Endodermal cell (in vitro differentiated cells): Measurements from ENCODE around the gene WNT7B. TPM values are rescaled to one million over a fixed set of nuclear protein-coding genes. Genes with fewer than 3 reads are reported as not detected.
A peak's percentile ranks its signal among the peaks of the same experiment; 100 is the strongest.

Experiments
- DNase-seq: peaks from one replicate; pipeline ENCODE4 v3.0.0-alpha.2; 2017
- H3K27ac ChIP-seq: 2 replicates; pipeline ENCODE4 v1.5.1; 2013; ENCODE audit warnings: mild to moderate bottlenecking, low read depth, low read length, moderate library complexity
- H3K27me3 ChIP-seq: 2 replicates; pipeline ENCODE4 v1.6.1; 2013; ENCODE audit warnings: mild to moderate bottlenecking, low read length, moderate library complexity; ENCODE audit not compliant: insufficient read depth, control insufficient read depth, poor library complexity, severe bottlenecking
- H3K36me3 ChIP-seq: 2 replicates; pipeline ENCODE4 v1.7.0; 2013; ENCODE audit warnings: mild to moderate bottlenecking, low read length, moderate library complexity; ENCODE audit not compliant: control insufficient read depth, insufficient read depth
- H3K4me1 ChIP-seq: one replicate; pipeline ENCODE4 v1.7.0; 2013; ENCODE audit warnings: low read length; ENCODE audit not compliant: control insufficient read depth, insufficient read depth
- H3K4me3 ChIP-seq: 2 replicates; pipeline ENCODE4 v1.5.1; 2013; ENCODE audit warnings: mild to moderate bottlenecking, low read length, moderate library complexity
- H3K9ac ChIP-seq: 2 replicates; pipeline ENCODE4 v1.6.1; 2013; ENCODE audit warnings: mild to moderate bottlenecking, low read length, moderate library complexity; ENCODE audit not compliant: poor library complexity, severe bottlenecking; ENCODE audit errors: extremely low read depth
- H3K9me3 ChIP-seq: 2 replicates; pipeline ENCODE4 v1.6.1; 2013; ENCODE audit warnings: mild to moderate bottlenecking, low read length, moderate library complexity; ENCODE audit not compliant: control insufficient read depth
- H3K27ac Mint-ChIP-seq: 2 replicates; pipeline ENCODE4 v1.8.0; 2020; ENCODE audit warnings: mixed read lengths
- H3K27me3 Mint-ChIP-seq: 2 replicates; pipeline ENCODE4 v1.8.0; 2021; ENCODE audit warnings: mild to moderate bottlenecking, mixed read lengths; ENCODE audit not compliant: insufficient read depth
- H3K36me3 Mint-ChIP-seq: 2 replicates; pipeline ENCODE4 v1.8.0; 2020; ENCODE audit warnings: low read depth, mixed read lengths
- H3K4me1 Mint-ChIP-seq: 2 replicates; pipeline ENCODE4 v1.8.0; 2020; ENCODE audit warnings: mixed read lengths
- H3K4me3 Mint-ChIP-seq: 2 replicates; pipeline ENCODE4 v1.8.0; 2020; ENCODE audit warnings: mild to moderate bottlenecking, moderate library complexity, mixed read lengths
- H3K9me3 Mint-ChIP-seq: 2 replicates; pipeline ENCODE4 v1.8.0; 2020; ENCODE audit warnings: mild to moderate bottlenecking, mixed read lengths
- WGBS, 2 experiments: methylation state at CpG; one replicate each; pipeline versions ENCODE4 v1.1.5 to v1.1.7; 2013; ENCODE audit warnings: missing lambda C conversion rate in 2 of 2, mixed read lengths in 1 of 2; ENCODE audit not compliant: insufficient coverage in 1 of 2, insufficient read length in 1 of 2; 5-methylcytosine and 5-hydroxymethylcytosine counted together
- total RNA-seq, 2 donors: library from RNA; stranded (reverse); fragmentation: NEBNext Ultra II Directional in 1 of 2; extraction: Animal tissue kit (Norgen Biotek cat#: 25700) in 1 of 2; gene quantifications; 2 replicates in 1 of 2; 3 replicates in 1 of 2; pipeline ENCODE4 v1.2.1, GENCODE V29; 2021
- TF ChIP-seq, protein P1 (sequence below): fragments of 200-600 bp; sonication (generic); conservative IDR thresholded peaks from 2 replicates; pipeline ENCODE4 v1.5.0; 2021; ENCODE audit warnings: antibody characterized with exemption, mild to moderate bottlenecking

Gene WNT7B
- total RNA-seq, 2 donors from 2014 or later = not detected

DNA sequence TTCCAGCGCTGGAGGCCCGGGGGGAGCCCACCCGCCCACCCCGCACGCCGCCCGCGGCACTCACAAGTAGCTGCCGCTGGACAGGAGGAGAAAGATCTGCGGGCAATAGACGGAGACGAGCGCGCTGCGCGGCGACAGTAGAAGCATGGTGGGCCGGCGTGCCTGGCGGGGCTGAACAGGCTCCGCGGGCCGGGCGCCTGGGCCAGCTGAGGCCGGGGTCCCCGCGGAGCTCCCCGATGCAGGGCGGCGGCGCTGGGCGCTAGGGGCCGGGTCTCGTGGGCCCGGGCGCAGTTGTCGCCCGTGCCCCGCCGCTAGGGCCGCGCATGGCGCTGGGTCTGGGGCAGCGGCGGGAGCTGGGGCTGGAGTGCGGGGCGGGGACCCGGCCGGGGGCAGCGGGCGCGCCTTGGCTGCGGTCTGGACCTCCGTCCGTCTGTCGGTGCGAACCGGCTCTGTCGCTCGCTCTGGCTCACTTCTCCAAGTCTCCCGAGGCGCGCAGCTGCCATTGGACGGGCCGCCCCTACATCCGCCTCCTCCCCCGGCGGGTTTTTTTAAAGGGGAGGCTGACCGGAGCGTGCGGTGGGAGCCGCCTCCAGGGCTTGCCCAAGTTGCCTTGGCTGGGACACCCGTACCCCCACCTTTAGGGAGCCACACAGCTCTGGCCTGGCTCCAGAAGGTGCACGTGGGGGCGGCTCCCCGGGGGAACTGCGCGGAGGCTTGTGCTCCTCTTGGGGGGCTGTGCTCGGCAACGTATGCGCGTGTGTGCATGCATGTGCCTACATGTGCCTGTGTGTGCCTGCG, 4.7 kb downstream of the WNT7B start:
- Mint-ChIP-seq H3K27me3 (peaks cover 72% of the 10 kb centered on the region), H3K36me3 (no peaks in the 10 kb centered on the region), H3K4me1 (peaks cover 6% of the 10 kb centered on the region), H3K4me3 (no peak overlapping the region), H3K9me3 (peaks cover 1% of the 10 kb centered on the region), H3K27ac (no peak overlapping the region)
- 13 to 16% methylated on average over 45 to 83 of the region's 83 CpGs for WGBS, 2 experiments
- TF ChIP-seq, protein P1, sequence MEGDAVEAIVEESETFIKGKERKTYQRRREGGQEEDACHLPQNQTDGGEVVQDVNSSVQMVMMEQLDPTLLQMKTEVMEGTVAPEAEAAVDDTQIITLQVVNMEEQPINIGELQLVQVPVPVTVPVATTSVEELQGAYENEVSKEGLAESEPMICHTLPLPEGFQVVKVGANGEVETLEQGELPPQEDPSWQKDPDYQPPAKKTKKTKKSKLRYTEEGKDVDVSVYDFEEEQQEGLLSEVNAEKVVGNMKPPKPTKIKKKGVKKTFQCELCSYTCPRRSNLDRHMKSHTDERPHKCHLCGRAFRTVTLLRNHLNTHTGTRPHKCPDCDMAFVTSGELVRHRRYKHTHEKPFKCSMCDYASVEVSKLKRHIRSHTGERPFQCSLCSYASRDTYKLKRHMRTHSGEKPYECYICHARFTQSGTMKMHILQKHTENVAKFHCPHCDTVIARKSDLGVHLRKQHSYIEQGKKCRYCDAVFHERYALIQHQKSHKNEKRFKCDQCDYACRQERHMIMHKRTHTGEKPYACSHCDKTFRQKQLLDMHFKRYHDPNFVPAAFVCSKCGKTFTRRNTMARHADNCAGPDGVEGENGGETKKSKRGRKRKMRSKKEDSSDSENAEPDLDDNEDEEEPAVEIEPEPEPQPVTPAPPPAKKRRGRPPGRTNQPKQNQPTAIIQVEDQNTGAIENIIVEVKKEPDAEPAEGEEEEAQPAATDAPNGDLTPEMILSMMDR = peak; percentile 48
- Histone ChIP-seq H3K36me3 (no peaks in the 10 kb centered on the region), H3K4me1 (no peaks in the 10 kb centered on the region), H3K9ac (no peak overlapping the region), H3K4me3 (no peak overlapping the region), H3K27ac (no peak overlapping the region), H3K27me3 (peaks cover 78% of the 10 kb centered on the region), H3K9me3 (no peaks in the 10 kb centered on the region)
- DNase-seq = peak; percentile 65

DNA sequence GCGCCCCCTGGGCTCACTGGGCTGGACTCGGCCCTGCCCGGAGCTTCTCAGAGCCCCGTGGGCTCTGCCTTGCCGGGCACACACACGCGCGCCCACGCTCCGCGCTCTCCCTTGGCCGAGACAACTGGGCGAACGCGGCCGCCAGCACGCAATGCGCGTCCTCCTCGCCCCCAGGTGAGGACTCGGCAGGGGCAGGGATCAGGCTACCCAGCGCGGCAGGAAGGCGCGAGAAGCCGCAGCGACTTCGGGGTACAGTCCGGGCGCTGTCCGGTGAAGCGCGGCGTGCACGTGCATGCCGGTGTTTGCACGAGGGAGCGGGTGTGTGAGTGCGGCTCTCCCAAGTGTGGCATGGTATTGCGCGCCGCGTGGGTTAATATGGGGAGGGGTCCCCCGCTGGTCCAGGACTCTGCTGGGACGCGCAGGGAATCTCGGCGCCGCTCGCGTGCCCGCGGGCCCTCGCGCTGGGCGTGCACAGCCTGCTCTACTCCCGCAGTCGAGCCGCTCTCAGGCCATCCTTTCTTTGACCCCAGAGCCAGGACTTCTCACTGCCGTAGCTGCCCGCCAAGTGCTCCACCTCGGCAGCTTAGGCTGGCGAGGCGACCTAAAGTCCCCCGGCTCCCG, 5.4 kb downstream of the WNT7B start:
- no peaks in the 10 kb centered on the region for H3K9me3 ChIP-seq
- no peak overlapping the region for H3K9ac ChIP-seq
- Mint-ChIP-seq H3K27ac (no peak overlapping the region), H3K9me3 (peaks cover 1% of the 10 kb centered on the region), H3K36me3 (no peaks in the 10 kb centered on the region), H3K4me1 (peaks cover 6% of the 10 kb centered on the region), H3K27me3 (peaks cover 69% of the 10 kb centered on the region), H3K4me3 (peak overlapping the region; percentile 40)
- H3K36me3 ChIP-seq = no peaks in the 10 kb centered on the region
- TF ChIP-seq, protein P1 = no peak
- H3K27me3 ChIP-seq = peaks cover 70% of the 10 kb centered on the region
- H3K27ac ChIP-seq = no peak overlapping the region
- WGBS, 2 experiments = 1 to 6% methylated on average over 46 to 66 of the region's 66 CpGs
- H3K4me3 ChIP-seq = peak overlapping the region; percentile 64
- peak; percentile 68 for DNase-seq
- no peaks in the 10 kb centered on the region for H3K4me1 ChIP-seq

DNA sequence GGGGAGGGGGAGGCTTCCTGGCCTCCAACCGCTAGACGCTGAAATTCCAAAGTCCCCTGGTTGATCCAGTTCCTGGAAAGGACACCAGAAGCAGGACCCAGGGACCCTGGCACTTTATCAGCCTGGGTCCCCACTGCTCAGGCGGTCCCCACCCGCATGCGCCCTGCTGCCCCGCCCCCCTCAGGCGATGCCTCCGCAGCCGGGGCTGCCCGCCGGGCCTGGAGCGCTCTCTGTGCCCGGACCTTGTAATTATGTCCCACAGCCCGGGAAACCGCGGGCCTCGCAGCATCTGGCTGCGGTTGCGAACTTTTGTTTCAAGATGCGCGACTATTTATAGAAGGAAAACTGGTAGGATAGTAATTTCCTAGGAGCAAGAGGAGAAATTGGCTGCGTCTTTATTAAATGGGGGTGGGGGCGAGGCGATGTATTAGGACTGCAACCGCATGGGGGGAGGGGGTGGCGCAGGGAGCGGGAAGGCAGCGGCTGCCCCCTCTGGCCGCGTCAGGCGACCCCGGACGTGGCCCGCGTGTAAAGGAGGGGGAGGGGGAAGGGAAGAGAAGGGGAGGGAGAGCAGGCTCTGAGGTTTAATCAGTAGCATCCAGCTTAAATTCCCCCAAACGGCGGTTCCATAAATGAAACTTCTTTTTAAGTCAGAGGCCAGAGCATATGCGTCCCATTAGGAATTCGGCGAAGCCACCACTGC, 6.1 kb downstream of the WNT7B start:
- no peak overlapping the region for H3K27ac Mint-ChIP-seq
- Histone ChIP-seq H3K36me3 (no peaks in the 10 kb centered on the region), H3K9me3 (no peaks in the 10 kb centered on the region), H3K27ac (no peak overlapping the region), H3K4me3 (peak overlapping the region; percentile 64), H3K4me1 (no peaks in the 10 kb centered on the region), H3K9ac (no peak overlapping the region), H3K27me3 (peaks cover 66% of the 10 kb centered on the region)
- DNase-seq = peak; percentile 76
- WGBS, 2 experiments = 8 to 9% methylated on average over 6 to 40 of the region's 40 CpGs
- peaks cover 1% of the 10 kb centered on the region for H3K9me3 Mint-ChIP-seq
- peak overlapping the region; percentile 40 for H3K4me3 Mint-ChIP-seq
- H3K36me3 Mint-ChIP-seq = no peaks in the 10 kb centered on the region
- TF ChIP-seq, protein P1 = no peak
- peaks cover 6% of the 10 kb centered on the region for H3K4me1 Mint-ChIP-seq
- peaks cover 66% of the 10 kb centered on the region for H3K27me3 Mint-ChIP-seq
